C4-2B (cell line): Measurements from ENCODE around the gene ZNF219.

Experiments
- CTCF ChIP-seq: fragments of 450-650 bp; conservative IDR thresholded peaks from 2 replicates; pipeline ENCODE4 v1.5.1; 2017; ENCODE audit warnings: mild to moderate bottlenecking
- ZFX ChIP-seq: fragments of 450-650 bp; IDR thresholded peaks from 2 replicates; pipeline ENCODE4 v1.6.1; 2017

GRCh38 chr14:21108791-21109190, 10.3 kb upstream of the ZNF219 start:
- no peak for TF ChIP-seq CTCF
- no peak for TF ChIP-seq ZFX
